HG03025 (cell line): Measurements from ENCODE around the gene CXorf38.
"Not testable (repeated sequence)": the region's sequence is repeated elsewhere in the genome, so short reads cannot be mapped to it uniquely, and the experiment has no call there.

Experiments
- ATAC-seq: cut with Tn5 transposase; IDR thresholded peaks from one replicate; pipeline ENCODE4 v1.9.1; 2021; ENCODE audit warnings: mild to moderate bottlenecking, moderate library complexity; ENCODE audit not compliant: unreplicated experiment, low FRiP score

Gene CXorf38

DNA sequence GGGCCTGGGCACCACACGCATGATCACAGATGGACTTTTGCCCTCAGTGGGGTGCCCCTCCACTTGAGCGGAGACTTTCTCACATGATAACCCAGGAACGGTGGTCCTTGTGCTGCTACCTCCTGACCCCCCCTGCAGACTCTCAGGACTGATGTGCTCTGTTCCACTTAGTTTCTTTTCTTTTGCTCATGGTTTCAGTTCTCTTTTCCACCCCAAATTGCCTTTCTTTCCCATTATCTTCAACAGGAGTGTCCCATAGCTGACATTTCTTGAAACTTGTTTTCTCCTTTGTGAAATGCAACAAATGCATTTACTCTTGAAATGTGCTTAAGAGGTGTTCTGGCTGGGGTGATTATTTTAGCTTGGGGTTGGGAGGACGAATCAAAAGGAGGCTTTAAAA, 15.2 kb downstream of the CXorf38 start:
- no peak for ATAC-seq

DNA sequence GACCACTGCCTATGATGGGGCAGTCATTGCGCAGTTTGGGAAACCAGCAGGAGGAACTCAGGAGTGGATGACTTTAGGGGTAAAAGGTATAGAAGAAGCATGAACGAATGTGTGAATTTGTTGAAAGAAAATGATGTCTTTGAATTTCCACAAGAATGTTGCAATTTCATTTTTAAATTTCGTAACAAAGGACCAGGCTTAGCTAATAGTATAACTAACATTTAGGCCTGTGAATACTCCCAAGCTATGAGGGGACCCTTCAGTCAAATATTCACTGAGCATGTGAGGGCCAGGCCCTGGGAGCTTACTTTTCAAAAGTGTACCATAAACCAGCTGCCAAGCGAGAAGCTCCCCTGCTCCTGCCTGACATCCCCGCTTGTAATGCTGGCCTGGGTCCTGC, 18.9 kb downstream of the CXorf38 start:
- no peak for ATAC-seq

DNA sequence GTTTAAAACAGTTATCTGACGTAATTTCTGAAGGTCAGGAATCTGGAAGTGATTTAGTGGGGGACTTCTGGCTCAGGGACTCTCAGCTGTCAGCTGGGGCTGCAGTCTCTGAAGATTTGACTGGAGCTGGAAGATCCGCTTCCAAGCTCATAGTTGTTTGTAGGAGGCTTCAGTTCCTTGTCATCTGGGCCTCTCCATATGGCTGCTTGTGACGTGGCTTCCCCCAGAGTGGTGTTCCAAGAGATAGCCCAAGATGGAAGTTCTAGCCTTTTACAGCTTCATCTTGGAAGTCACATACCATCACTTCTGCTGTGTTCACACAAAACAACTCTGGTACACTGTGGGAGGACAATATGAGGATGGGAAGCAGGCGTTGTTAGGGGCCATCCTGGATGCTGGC, 22.1 kb downstream of the CXorf38 start:
- no peak for ATAC-seq

DNA sequence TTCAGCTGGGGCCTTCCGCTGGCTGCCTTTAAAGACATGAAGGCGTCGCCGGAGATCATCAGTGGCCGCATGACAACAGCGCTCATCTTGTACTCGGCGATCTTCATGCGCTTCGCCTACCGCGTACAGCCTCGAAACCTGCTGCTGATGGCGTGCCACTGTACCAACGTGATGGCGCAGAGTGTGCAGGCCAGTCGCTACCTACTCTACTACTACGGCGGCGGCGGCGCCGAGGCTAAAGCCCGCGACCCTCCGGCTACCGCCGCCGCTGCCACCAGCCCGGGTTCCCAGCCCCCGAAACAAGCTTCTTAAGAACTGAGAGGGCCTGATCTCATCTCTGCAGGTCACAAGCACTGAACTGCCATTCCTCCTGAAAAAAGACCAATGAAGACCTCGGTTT, 23.7 kb downstream of the CXorf38 start:
- ATAC-seq: no peak

DNA sequence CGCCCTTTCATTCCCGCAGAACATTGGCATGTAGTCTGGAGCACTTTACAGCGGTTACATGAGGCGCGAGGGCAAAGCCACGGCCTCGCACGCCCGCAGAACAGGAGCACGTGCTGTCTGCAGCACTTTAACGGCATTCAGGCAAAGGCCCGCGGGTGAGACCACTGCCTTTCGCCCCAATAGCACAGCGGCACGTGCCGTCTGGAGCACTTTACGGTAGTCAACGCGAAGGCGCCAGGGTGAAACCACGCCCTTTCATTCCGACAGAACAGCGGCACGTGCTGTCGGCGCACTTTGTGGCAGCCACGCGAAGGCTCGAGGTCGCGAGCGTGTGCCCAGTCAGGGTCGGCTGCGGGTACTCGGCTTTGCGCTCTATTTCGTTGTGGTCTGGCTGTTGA, 24.2 kb downstream of the CXorf38 start, which contains the start of gene MPC1L:
MPC1L (plus strand) TSS at position 290 of the 398 bp plus-strand sequence. CDS start 138 bp downstream, outside the sequence.
- ATAC-seq: no peak

DNA sequence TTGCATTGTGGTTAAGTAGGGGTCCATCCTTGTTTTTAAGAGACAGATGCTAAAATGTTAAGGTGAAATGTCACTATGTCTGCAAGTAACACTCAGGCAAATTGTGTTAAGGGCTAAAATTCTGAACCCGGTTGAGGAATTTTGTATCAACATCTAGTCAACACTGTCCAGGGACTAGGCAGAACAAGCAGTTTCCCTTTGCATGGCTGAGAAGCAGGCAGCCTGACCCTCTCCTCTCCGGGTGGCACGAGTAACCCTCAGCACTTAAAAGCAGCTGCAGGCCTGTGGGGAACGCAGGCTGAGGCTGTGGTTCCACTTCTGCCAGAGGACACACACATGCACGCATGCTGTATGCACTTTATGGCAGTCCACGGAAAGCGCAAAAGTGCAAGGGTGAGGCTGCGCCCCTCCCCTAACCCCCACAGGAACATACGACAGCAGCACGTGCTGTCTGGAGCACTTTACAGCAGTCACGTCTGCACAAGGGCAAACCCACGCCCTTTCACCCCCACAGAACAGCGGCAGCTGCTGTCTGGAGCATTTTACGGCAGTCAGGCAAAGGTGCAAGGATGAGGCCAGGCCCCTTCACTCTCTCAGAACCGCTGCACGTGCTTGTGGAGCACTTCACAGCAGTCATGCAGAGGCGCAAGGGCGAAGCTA, 24.8 kb downstream of the CXorf38 start:
- no peak for ATAC-seq

DNA sequence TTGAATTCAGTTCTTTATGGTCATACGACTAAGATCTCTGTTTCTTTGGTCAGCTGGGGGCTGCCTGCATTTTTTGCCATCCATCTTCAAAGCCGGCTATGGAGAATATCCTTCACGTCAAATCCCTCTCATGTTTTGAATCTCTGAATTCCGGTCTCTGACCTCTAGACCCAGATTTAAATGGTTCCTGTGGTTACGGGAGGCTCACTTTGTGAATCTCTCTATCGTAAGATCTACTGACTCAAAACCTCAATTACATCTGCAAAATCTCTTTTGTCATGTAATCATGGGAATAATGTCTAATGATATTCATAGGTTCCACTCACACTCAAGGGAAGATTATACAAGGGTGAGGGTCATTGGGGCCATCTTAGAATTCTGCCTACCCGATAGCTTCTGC, 29.8 kb downstream of the CXorf38 start:
- no peak for ATAC-seq

DNA sequence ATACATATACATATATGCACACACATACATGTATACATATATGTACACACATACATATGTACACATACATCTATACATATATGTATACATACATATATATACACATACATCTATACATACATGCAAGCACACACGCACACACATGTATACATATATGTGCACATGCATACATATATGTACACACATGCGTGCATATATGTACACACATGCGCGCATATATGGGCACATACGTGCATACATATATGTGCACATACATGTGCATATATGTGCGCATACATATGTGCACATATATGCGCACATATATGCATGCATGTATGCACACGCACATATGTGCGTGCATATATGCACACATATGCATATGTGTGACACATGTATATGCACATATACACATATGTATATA, 31.4 kb downstream of the CXorf38 start:
- no peak for ATAC-seq

DNA sequence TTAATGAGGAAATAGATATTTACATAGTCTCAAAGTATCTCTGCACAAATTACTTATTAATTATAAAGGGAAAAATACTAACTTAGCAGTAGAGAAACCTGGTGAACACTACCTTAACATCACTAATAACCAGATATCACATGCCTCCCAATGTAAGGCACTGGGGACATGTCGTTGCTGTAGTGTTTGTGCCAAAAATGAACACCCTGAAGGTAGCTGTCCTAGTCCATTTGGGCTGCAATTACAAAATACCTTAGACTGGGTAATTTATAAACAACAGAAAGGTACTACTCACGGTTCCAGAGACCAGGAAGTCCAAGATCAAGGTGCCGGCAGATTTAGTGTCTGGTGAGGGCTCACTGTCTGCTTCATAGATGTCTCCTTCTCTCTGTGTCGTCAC, 34.9 kb downstream of the CXorf38 start:
- ATAC-seq: no peak

DNA sequence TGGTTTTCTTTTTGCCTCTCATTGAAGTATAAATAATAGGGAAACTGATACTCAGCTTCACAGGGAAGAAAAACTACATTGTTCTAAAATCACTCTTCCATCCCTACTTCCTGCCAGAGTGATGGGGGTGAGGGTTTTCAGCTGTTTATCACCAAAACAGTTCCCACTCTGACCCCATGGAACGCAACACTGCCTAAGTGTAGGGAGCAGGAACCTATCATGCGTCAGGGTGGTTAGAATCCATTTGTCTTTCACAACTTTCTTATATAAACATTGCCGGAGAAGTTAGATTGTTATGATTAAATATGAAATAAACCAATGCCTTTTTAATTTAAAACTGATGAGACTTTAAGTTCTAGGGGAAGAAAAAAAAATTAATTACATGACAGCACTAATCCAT, 40.0 kb downstream of the CXorf38 start:
- no peak for ATAC-seq

DNA sequence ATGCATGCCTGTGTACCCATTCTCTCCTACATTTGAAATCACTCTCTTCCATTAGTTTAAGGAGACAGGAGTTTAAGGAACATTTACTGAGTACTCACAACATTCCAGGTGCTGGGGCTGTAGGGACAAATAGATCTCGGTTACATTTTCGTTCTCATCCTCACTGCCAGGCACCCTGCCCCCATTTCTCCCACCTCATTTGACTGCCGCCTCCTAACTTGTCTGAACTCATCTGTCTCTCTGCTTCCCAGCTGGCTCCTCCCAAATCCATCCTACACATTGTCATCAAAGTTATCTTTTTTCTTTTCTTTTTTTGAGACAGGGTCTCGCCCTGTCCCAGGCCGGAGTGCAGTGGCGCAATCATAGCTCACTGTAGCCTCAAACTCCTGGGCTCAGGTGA, 43.9 kb downstream of the CXorf38 start:
- ATAC-seq: no peak

DNA sequence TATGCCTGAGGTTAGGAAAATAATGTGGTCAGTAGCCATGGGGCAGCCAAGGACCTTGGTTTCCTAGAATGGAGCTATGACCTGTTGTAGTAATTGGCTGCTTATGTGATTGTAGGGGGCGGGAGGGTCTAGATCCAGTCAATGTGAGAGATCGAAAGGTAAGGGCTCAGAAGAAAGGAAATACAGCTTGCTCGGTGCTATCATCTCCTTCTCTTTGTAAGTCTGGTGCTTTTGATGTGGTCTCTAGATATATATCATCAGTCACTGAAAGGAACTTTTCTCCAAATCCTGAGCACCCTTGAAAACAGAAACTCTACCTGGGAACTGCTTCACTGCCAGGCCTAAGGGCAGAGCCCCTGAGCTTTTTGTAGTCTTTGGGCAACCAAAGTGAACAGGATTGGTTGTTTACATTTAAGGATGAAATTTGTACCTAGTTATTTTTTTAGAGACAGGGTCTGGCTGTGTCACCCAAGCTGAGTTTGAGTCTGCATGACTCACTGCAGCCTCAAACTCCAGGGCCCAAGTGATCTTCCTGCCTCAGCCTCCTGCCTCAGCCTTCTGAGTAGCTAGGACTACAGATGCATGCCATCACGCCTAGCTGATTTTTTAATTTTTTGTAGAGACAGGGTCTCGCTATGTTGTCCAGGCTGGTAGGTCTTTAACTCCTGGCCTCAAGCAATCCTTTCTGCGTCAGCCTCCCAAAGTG, 57.6 kb downstream of the CXorf38 start:
- not testable (repeated sequence) for ATAC-seq

DNA sequence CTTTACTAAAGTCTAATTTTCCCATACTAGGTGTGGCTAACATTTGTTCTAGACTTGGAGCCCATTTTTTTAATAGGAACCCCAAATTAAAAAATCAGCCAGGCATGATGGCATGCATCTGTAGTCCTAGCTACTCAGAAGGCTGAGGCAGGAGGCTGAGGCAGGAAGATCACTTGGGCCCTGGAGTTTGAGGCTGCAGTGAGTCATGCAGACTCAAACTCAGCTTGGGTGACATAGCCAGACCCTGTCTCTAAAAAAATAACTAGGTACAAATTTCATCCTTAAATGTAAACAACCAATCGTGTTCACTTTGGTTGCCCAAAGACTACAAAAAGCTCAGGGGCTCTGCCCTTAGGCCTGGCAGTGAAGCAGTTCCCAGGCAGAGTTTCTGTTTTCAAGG, 59.7 kb downstream of the CXorf38 start:
- not testable (repeated sequence) for ATAC-seq

DNA sequence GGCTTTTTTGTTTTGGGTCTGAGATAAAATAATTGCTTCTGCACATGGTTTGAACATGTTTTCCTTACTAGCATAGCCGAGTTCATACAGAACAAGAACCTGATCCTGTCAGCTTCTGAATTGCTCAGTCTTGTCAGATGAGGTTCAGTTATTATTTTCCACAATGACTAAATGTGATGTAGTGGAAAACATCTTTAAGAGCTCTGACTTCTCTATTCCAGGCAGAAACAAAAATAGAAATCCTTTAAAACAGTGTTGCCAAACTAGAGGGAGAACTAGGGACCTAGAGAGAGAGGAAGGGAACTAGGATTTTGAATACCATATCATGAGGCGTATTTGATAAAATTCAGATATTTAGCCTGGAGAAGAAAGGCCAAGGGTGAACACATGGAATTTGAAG, 64.5 kb downstream of the CXorf38 start:
- ATAC-seq: no peak

DNA sequence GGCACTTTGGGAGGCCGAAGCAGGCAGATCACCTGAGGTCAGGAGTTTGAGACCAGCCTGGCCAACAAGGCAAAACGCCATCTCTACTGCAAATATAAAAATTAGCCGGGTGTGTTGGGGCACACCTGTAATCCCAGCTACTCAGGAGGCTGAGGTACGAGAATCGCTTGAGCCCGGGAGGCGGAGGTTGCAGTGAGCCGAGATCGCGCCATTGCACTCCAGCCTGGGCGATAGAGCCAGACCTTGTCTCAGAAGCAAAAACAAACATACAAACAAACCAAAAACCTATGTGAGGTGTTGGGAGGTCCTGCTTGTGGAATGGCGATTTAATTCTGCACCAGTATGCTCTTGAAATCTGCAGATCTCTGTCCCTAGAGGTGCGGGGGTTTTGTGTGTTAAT, 65.2 kb downstream of the CXorf38 start:
- ATAC-seq: not testable (repeated sequence)

DNA sequence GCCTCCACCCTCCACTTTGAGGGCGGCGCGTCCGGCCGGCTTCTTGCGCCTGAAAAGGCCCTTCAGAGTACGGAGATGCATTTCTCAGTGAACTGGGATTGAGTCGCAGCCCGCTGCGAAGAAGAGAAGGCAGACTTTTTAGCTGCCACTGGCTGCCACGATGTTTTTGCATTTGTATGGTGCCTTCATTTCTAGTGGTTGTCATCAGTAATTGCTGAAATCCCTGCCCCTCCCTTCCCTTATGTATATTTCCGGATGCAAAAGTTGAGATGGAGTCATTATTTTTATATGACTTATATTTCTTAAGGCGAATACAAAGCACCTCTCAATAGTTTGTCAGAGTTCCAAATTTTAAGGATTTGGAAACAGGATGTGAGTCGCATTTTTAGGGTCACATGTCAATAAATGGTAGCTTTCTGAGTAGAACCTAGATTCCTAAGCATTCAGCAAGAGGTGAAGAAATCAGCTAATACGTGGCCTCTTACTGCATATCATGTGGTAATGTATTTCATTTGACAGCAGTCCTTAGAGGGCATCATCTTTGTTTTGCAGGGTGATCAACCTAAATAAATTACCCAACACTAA, 65.9 kb downstream of the CXorf38 start:
- ATAC-seq: no peak

DNA sequence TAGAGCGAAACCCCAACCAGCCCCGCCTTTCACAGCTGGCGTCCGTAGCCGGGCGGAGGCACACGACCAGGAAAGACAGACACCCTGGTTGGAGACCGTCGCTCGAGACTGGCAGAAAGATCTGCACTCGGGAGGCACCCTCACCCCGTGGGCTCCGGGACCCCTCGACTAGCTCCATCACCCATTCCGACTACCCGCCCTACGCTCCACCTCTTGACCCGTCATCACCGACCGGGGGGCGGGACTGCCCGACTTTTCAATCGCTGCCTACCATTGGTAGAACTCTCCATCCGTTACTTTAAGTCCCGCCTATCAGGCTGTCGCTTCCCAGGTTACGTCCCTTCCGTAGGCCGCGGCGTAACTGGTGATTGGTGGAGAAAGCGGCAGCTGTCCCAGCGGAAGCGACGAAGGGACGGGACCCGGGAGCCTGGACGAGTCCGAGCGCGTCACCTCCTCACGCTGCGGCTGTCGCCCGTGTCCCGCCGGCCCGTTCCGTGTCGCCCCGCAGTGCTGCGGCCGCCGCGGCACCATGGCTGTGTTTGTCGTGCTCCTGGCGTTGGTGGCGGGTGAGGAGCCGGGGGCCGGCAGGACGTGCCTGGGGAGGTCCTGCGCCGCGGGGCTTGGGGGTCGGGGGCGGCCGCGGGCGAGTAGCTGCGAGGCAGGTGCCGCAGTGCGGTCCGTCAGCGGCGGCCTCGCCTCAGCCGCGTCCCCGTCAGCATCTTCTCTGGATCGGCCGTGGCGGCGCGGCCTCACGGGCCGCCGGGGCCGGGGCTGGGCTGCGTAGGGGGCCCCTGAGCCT, 66.6 kb downstream of the CXorf38 start, which contains the start of gene ATP6AP2:
ATP6AP2 (plus strand) TSS at position 434 of the 799 bp plus-strand sequence; CDS start at position 530, 96 bp downstream.
- peak; percentile 94 for ATAC-seq

DNA sequence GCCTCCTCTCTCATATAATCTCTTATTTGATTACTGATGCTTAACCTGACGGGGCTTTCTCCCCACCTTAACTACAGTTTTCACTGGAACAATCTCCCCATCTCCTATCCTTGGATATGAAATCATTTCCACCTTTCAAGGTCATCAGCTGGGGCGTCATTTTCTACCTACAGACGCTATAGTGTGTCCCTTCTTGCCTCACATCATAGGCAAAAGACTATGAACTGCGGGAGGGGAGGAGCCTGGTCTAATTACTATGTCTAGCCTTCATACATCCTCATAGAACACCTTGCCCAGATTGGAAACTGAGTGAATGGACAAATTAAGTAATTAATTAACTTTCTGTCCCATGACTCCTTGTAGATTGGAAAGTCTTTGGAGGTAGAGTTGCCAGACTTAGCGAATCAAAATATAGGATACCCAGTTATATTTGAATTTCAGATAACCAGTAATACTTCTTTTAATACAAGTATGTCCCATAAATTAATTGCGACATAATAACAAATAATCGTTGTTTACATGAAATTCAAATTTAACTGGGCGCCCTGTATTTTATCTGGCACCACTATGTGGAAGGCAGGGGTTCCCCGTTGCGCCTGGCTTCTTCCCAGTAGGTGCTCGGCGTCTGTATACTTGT, 67.3 kb downstream of the CXorf38 start:
- ATAC-seq: no peak

DNA sequence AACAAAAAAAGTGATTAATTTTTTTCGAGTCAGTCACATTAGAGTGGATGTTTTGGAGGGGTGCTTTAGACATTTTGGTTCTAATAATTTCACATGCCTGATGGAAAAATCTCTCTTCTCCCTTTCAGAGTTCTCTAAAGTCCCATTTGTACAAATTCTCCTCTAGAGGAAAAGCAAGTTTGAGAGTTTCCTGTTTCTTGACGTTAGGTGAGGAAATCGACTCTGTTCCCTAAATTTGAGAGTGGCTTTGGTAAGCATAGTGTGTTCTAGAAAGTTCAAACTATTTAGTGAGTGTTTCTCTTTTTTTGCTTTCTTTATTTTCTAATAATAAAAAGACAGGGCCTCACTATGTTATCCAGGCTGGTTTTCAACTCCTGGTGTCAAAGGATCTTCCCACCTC, 68.2 kb downstream of the CXorf38 start:
- no peak for ATAC-seq

DNA sequence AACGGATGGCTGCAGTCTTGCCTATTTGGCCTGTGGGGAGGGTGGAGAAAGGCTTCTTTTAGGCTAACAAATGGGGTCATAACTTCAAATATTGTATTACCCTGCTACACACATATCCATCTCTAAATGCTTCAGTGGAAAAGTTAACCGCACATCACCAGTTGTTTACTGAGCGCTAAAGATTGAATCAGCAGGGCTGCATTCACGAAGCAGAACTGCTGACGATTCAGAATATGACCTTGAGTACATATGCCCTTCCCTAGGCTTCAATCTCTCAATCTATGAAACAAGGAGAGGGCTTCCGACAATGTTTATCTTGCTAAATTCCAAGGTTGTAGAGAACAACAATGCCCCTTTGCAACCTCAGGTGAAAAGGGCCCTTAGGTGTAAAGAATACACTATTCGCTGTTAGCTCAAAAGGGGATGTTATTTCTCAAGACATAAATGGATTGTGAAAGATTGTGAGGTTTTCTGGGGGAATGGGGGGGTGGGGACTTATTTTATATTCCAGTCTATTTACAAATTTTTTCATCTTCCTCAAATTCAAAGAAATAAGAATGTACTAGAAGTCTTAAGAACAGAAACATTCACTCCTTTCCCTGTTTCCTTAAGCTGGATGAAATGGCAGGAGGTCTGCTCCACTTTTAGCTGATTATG, 69.2 kb downstream of the CXorf38 start:
- ATAC-seq: no peak
